ENCODE results near the gene DACT1.

DNA sequence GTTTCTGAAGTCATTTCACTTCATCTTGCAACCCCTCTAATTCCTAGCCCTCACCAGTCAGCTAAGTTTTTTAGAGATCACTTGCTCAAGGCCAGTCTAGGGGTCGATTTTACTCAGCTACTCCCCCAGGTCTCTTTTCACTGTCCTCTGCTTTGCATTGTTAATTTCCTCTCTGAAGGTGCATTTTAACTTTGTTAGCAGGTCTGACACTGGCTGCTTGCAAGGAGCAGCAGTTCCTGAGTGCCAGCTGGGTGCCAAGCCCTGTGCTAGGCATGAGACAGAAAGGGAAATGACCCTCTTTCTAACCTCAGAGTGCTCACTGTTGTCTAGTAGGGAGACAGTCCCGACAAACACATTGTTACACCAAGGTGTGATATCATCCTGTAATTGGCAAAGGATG is 17.8 kb upstream of the DACT1 start:
- TF ChIP-seq POLR2A (IDR thresholded peaks at IDR 0.05; ENCODE audit: insufficient read depth in 1 of 2, low read depth in 2 of 2, low read length in 2 of 2) = no peak
- no peak for TF ChIP-seq SP4 (CRISPR knock-in tag; IDR thresholded peaks at IDR 0.05)
- no peak for TF ChIP-seq ADNP (CRISPR knock-in tag; IDR thresholded peaks at IDR 0.05)
- TF ChIP-seq MXI1 (IDR thresholded peaks at IDR 0.05; ENCODE audit: borderline replicate concordance, low read depth, low read length) = no peak
- TF ChIP-seq, protein P1, sequence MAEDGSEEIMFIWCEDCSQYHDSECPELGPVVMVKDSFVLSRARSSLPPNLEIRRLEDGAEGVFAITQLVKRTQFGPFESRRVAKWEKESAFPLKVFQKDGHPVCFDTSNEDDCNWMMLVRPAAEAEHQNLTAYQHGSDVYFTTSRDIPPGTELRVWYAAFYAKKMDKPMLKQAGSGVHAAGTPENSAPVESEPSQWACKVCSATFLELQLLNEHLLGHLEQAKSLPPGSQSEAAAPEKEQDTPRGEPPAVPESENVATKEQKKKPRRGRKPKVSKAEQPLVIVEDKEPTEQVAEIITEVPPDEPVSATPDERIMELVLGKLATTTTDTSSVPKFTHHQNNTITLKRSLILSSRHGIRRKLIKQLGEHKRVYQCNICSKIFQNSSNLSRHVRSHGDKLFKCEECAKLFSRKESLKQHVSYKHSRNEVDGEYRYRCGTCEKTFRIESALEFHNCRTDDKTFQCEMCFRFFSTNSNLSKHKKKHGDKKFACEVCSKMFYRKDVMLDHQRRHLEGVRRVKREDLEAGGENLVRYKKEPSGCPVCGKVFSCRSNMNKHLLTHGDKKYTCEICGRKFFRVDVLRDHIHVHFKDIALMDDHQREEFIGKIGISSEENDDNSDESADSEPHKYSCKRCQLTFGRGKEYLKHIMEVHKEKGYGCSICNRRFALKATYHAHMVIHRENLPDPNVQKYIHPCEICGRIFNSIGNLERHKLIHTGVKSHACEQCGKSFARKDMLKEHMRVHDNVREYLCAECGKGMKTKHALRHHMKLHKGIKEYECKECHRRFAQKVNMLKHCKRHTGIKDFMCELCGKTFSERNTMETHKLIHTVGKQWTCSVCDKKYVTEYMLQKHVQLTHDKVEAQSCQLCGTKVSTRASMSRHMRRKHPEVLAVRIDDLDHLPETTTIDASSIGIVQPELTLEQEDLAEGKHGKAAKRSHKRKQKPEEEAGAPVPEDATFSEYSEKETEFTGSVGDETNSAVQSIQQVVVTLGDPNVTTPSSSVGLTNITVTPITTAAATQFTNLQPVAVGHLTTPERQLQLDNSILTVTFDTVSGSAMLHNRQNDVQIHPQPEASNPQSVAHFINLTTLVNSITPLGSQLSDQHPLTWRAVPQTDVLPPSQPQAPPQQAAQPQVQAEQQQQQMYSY (CRISPR knock-in tag; IDR thresholded peaks at IDR 0.05) = no peak
- TF ChIP-seq CREB1 (IDR thresholded peaks at IDR 0.05) = no peak
- TF ChIP-seq CREB1 (CRISPR knock-in tag; IDR thresholded peaks at IDR 0.05) = no peak
- no peak for TF ChIP-seq SIN3A (IDR thresholded peaks at IDR 0.05; ENCODE audit: borderline replicate concordance, low read depth, low read length)
- no peak for TF ChIP-seq DPF2 (CRISPR knock-in tag; IDR thresholded peaks at IDR 0.05; ENCODE audit: borderline replicate concordance, low read depth)
- TF ChIP-seq, protein P2, sequence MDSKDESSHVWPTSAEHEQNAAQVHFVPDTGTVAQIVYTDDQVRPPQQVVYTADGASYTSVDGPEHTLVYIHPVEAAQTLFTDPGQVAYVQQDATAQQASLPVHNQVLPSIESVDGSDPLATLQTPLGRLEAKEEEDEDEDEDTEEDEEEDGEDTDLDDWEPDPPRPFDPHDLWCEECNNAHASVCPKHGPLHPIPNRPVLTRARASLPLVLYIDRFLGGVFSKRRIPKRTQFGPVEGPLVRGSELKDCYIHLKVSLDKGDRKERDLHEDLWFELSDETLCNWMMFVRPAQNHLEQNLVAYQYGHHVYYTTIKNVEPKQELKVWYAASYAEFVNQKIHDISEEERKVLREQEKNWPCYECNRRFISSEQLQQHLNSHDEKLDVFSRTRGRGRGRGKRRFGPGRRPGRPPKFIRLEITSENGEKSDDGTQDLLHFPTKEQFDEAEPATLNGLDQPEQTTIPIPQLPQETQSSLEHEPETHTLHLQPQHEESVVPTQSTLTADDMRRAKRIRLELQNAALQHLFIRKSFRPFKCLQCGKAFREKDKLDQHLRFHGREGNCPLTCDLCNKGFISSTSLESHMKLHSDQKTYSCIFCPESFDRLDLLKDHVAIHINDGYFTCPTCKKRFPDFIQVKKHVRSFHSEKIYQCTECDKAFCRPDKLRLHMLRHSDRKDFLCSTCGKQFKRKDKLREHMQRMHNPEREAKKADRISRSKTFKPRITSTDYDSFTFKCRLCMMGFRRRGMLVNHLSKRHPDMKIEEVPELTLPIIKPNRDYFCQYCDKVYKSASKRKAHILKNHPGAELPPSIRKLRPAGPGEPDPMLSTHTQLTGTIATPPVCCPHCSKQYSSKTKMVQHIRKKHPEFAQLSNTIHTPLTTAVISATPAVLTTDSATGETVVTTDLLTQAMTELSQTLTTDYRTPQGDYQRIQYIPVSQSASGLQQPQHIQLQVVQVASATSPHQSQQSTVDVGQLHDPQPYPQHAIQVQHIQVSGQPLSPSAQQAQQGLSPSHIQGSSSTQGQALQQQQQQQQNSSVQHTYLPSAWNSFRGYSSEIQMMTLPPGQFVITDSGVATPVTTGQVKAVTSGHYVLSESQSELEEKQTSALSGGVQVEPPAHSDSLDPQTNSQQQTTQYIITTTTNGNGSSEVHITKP (CRISPR knock-in tag; IDR thresholded peaks at IDR 0.05; ENCODE audit: low read depth) = no peak
- TF ChIP-seq TBX2 (CRISPR knock-in tag; IDR thresholded peaks at IDR 0.05; ENCODE audit: borderline replicate concordance) = no peak
- TF ChIP-seq, protein P3, sequence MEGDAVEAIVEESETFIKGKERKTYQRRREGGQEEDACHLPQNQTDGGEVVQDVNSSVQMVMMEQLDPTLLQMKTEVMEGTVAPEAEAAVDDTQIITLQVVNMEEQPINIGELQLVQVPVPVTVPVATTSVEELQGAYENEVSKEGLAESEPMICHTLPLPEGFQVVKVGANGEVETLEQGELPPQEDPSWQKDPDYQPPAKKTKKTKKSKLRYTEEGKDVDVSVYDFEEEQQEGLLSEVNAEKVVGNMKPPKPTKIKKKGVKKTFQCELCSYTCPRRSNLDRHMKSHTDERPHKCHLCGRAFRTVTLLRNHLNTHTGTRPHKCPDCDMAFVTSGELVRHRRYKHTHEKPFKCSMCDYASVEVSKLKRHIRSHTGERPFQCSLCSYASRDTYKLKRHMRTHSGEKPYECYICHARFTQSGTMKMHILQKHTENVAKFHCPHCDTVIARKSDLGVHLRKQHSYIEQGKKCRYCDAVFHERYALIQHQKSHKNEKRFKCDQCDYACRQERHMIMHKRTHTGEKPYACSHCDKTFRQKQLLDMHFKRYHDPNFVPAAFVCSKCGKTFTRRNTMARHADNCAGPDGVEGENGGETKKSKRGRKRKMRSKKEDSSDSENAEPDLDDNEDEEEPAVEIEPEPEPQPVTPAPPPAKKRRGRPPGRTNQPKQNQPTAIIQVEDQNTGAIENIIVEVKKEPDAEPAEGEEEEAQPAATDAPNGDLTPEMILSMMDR (CRISPR knock-in tag; IDR thresholded peaks at IDR 0.05) = no peak

Data from HepG2 (cell line).